Gastroesophageal sphincter (tissue), 3 donors: ENCODE results near the gene DIABLO.
"Not testable (repeated sequence)": the region's sequence is repeated elsewhere in the genome, so short reads cannot be mapped to it uniquely, and the experiment has no call there.

Source experiments
- EP300 ChIP-seq: sonication (generic); formaldehyde crosslinking; IDR thresholded peaks from one replicate; pipeline ENCODE4 v1.6.1; 2017; ENCODE audit warnings: antibody characterized with exemption, mild to moderate bottlenecking
- POLR2A ChIP-seq, 2 donors: fragments of 450-650 bp; IDR thresholded peaks; one replicate each; pipeline ENCODE4 v1.6.1; 2017; ENCODE audit warnings: antibody characterized with exemption in 2 of 2, mild to moderate bottlenecking in 2 of 2, moderate library complexity in 1 of 2
- POLR2AphosphoS5 ChIP-seq: sonication (generic); formaldehyde crosslinking; IDR thresholded peaks from one replicate; pipeline ENCODE4 v1.6.1; 2017; ENCODE audit warnings: antibody characterized with exemption
- TF ChIP-seq, protein P1 (sequence below), 4 experiments: fragments of 200-600 bp in 2 of 4; fragments of 450-650 bp in 2 of 4; sonication (generic) in 1 of 4; IDR thresholded peaks; one replicate each; pipeline ENCODE4 v1.5.1; 2017 to 2019; ENCODE audit warnings: antibody characterized with exemption in 4 of 4, mild to moderate bottlenecking in 2 of 4, moderate library complexity in 2 of 4

DNA sequence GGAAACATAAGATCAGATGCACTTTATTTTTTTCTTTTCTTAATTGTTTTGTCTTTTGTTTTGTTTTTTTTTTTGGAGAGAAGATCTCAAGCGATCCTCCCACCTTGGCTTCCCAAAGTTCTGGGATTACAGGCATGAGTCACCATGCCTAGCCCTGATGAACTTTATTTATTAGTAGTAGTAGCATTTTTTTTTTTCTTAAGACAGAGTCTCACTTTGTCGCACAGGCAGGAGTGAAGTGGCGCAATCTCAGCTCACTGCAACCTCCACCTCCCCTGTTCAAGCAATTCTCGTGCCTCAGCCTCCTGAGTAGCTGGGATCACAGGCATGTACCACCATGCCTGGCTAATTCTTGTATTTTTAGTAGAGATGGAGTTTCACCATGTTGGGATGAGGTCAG is 49.4 kb downstream of the DIABLO start:
- TF ChIP-seq, protein P1, sequence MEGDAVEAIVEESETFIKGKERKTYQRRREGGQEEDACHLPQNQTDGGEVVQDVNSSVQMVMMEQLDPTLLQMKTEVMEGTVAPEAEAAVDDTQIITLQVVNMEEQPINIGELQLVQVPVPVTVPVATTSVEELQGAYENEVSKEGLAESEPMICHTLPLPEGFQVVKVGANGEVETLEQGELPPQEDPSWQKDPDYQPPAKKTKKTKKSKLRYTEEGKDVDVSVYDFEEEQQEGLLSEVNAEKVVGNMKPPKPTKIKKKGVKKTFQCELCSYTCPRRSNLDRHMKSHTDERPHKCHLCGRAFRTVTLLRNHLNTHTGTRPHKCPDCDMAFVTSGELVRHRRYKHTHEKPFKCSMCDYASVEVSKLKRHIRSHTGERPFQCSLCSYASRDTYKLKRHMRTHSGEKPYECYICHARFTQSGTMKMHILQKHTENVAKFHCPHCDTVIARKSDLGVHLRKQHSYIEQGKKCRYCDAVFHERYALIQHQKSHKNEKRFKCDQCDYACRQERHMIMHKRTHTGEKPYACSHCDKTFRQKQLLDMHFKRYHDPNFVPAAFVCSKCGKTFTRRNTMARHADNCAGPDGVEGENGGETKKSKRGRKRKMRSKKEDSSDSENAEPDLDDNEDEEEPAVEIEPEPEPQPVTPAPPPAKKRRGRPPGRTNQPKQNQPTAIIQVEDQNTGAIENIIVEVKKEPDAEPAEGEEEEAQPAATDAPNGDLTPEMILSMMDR (IDR thresholded peaks at IDR 0.05), result not testable (repeated sequence)
- not testable (repeated sequence) for TF ChIP-seq POLR2A (IDR thresholded peaks at IDR 0.05); POLR2AphosphoS5; EP300
